ENCODE data around the gene WWOX. TPM values are rescaled to one million over a fixed set of nuclear protein-coding genes. Genes with fewer than 3 reads are reported as not detected.
A peak's percentile ranks its signal among the peaks of the same experiment; 100 is the strongest.

The WWOX gene
- total RNA-seq, 1 experiment from 2014 or later = 35.6 TPM

DNA sequence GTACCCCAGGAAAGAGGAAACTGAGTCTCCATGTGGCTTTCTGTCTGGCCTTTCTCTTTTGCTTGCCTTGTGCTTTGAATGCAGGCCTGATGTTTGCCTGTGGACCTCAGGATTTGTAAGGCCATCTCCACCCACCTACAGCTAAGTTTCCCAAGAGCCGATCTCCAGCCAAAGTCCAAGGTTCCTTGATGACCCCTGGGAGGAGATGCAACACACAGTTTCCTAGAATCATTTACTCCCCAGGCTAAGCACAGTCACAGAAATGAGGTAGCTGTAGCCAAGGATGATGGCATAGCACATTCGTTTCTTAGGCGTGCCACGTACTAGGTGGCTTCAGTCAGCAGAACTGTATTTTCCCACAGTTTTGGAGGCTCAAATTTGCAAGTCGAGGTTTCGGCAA lies 905.6 kb downstream of the WWOX start:
- H3K79me2 ChIP-seq (ENCODE audit: low read depth) = no peaks in the 10 kb centered on the region
- H4K20me1 ChIP-seq (ENCODE audit: insufficient read depth) = no peaks in the 10 kb centered on the region
- no peak overlapping the region for H3K4me2 ChIP-seq
- no peaks in the 10 kb centered on the region for H3K9me3 ChIP-seq (ENCODE audit: insufficient read depth, low read depth)
- no peaks in the 10 kb centered on the region for H3K27me3 ChIP-seq (ENCODE audit: insufficient read depth, low read depth)
- BruUV-seq (replicated peaks) = no TSS peak
- H3F3A ChIP-seq (ENCODE audit: insufficient read depth, low read depth) = peaks cover 20% of the 10 kb centered on the region
- H3K36me3 ChIP-seq (ENCODE audit: low read depth) = no peaks in the 10 kb centered on the region
- intact Hi-C loops (cut with micrococcal nuclease; ENCODE audit: unreplicated experiment) = loop anchor here (5.0 kb wide), 1 partner anchor 793 kb away; no protein-coding TSS in a partner anchor
- ChIA-PET POLR2A (ENCODE audit: unreplicated experiment) (no interaction called here), CTCF (no interaction called here)
- peaks cover 21% of the 10 kb centered on the region for H3K4me1 ChIP-seq (replicated peaks; ENCODE audit: insufficient read depth)
- H3K9me2 ChIP-seq (ENCODE audit: insufficient read depth) = no peaks in the 10 kb centered on the region
- no peak overlapping the region for H2AFZ ChIP-seq
- H3K27ac ChIP-seq = no peak overlapping the region
- no peak for DNase-seq
- no peak overlapping the region for H3K4me3 ChIP-seq
- TF ChIP-seq EZH2 (IDR thresholded peaks at IDR 0.05; ENCODE audit: low read depth) = no peak
- TF ChIP-seq, protein P1, sequence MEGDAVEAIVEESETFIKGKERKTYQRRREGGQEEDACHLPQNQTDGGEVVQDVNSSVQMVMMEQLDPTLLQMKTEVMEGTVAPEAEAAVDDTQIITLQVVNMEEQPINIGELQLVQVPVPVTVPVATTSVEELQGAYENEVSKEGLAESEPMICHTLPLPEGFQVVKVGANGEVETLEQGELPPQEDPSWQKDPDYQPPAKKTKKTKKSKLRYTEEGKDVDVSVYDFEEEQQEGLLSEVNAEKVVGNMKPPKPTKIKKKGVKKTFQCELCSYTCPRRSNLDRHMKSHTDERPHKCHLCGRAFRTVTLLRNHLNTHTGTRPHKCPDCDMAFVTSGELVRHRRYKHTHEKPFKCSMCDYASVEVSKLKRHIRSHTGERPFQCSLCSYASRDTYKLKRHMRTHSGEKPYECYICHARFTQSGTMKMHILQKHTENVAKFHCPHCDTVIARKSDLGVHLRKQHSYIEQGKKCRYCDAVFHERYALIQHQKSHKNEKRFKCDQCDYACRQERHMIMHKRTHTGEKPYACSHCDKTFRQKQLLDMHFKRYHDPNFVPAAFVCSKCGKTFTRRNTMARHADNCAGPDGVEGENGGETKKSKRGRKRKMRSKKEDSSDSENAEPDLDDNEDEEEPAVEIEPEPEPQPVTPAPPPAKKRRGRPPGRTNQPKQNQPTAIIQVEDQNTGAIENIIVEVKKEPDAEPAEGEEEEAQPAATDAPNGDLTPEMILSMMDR (conservative IDR thresholded peaks at IDR 0.05) = no peak

DNA sequence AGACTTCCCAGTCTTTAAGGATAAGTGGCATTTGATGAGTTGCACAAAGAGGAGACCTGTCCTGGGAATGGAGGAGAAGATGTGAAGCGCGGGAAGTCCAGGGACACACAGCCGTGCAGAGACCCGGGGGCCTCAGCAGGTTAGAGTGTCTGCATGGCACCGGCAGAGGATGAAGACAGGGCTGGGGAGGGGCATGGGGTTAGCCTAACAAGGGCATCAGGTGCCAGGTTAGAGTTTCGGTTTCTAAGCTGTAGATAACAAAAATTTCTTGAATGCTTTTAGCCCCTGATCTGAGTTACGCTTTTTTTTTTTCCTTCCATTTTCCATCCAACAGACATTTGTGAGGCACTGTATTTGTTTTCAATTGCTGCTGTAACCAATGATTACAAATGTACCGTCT lies 906.8 kb downstream of the WWOX start:
- ChIA-PET POLR2A (ENCODE audit: unreplicated experiment) (no interaction called here), CTCF (no interaction called here)
- no peak overlapping the region for H3K27ac ChIP-seq
- no peak overlapping the region for H3K4me2 ChIP-seq
- no peaks in the 10 kb centered on the region for H3K9me3 ChIP-seq (ENCODE audit: insufficient read depth, low read depth)
- intact Hi-C loops (cut with micrococcal nuclease; ENCODE audit: unreplicated experiment) = loop anchor here (2.0 to 5.0 kb wide), 2 partner anchors 39 to 794 kb away; no protein-coding TSS in a partner anchor
- H3K4me1 ChIP-seq (replicated peaks; ENCODE audit: insufficient read depth) = peaks cover 21% of the 10 kb centered on the region
- H3K79me2 ChIP-seq (ENCODE audit: low read depth) = no peaks in the 10 kb centered on the region
- no peaks in the 10 kb centered on the region for H3K36me3 ChIP-seq (ENCODE audit: low read depth)
- no peak for TF ChIP-seq EZH2 (IDR thresholded peaks at IDR 0.05; ENCODE audit: low read depth)
- TF ChIP-seq, protein P1 (conservative IDR thresholded peaks at IDR 0.05) = no peak
- H2AFZ ChIP-seq = no peak overlapping the region
- no peaks in the 10 kb centered on the region for H4K20me1 ChIP-seq (ENCODE audit: insufficient read depth)
- no peak for DNase-seq
- peaks cover 20% of the 10 kb centered on the region for H3F3A ChIP-seq (ENCODE audit: insufficient read depth, low read depth)
- H3K9me2 ChIP-seq (ENCODE audit: insufficient read depth) = no peaks in the 10 kb centered on the region
- no TSS peak for BruUV-seq (replicated peaks)
- no peaks in the 10 kb centered on the region for H3K27me3 ChIP-seq (ENCODE audit: insufficient read depth, low read depth)
- H3K4me3 ChIP-seq = no peak overlapping the region

DNA sequence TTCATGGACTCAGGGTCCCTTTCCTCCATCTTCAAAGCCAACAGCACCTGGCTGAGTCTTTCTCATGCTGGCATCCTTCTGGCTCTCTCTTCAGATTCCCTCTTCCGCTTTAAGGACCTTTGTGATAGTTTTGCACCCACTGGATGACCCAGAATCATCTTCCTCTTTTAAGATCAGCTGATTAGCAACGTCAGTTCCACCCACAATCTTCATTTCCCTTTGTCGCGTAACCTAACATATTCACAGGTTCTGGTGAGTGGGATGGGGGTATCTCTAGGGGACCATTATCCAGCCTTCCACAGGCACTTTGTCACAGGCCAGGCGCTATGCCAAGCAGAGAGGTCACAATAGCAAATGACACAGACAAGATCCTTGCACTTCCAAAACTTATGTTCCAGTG lies 907.3 kb downstream of the WWOX start:
- DNase-seq = no peak
- peak overlapping the region; percentile 47 for H3K4me2 ChIP-seq
- no TSS peak for BruUV-seq (replicated peaks)
- no peaks in the 10 kb centered on the region for H3K9me3 ChIP-seq (ENCODE audit: insufficient read depth, low read depth)
- ChIA-PET CTCF (no interaction called here), POLR2A (ENCODE audit: unreplicated experiment) (no interaction called here)
- no peaks in the 10 kb centered on the region for H3K9me2 ChIP-seq (ENCODE audit: insufficient read depth)
- H3K27me3 ChIP-seq (ENCODE audit: insufficient read depth, low read depth) = no peaks in the 10 kb centered on the region
- intact Hi-C loops (cut with micrococcal nuclease; ENCODE audit: unreplicated experiment) = loop anchor here (2.0 to 5.0 kb wide), 2 partner anchors 40 to 794 kb away; no protein-coding TSS in a partner anchor
- H3K4me3 ChIP-seq = no peak overlapping the region
- no peak overlapping the region for H2AFZ ChIP-seq
- H3K4me1 ChIP-seq (replicated peaks; ENCODE audit: insufficient read depth) = peaks cover 21% of the 10 kb centered on the region
- H3K36me3 ChIP-seq (ENCODE audit: low read depth) = no peaks in the 10 kb centered on the region
- no peak for TF ChIP-seq EZH2 (IDR thresholded peaks at IDR 0.05; ENCODE audit: low read depth)
- TF ChIP-seq, protein P1 (conservative IDR thresholded peaks at IDR 0.05) = no peak
- H3K27ac ChIP-seq = peak overlapping the region; percentile 84
- no peaks in the 10 kb centered on the region for H4K20me1 ChIP-seq (ENCODE audit: insufficient read depth)
- H3F3A ChIP-seq (ENCODE audit: insufficient read depth, low read depth) = peaks cover 20% of the 10 kb centered on the region
- no peaks in the 10 kb centered on the region for H3K79me2 ChIP-seq (ENCODE audit: low read depth)

Data from PC-9 (cell line).